Neural crest cell (in vitro differentiated cells): Measurements from ENCODE around the gene MICAL3. TPM values are rescaled to one million over a fixed set of nuclear protein-coding genes. Genes with fewer than 3 reads are reported as not detected.

Experiments
- DNase-seq: peaks from one replicate; pipeline ENCODE4 v3.0.0; 2021; ENCODE audit warnings: low read depth, mixed read lengths, low spot score
- H3K27ac Mint-ChIP-seq: one replicate; pipeline ENCODE4 v1.8.0; 2021; ENCODE audit warnings: mild to moderate bottlenecking, mixed read lengths; ENCODE audit not compliant: unreplicated experiment
- H3K27me3 Mint-ChIP-seq: 2 replicates; pipeline ENCODE4 v1.8.0; 2021; ENCODE audit warnings: low read depth, mild to moderate bottlenecking, mixed read lengths
- H3K36me3 Mint-ChIP-seq: 2 replicates; pipeline ENCODE4 v1.8.0; 2021; ENCODE audit warnings: low read depth, mild to moderate bottlenecking, mixed read lengths
- H3K4me1 Mint-ChIP-seq: 2 replicates; pipeline ENCODE4 v1.8.0; 2021; ENCODE audit warnings: mixed read lengths
- H3K4me3 Mint-ChIP-seq: one replicate; pipeline ENCODE4 v1.8.0; 2021; ENCODE audit warnings: mild to moderate bottlenecking, mixed read lengths
- H3K9me3 Mint-ChIP-seq: 2 replicates; pipeline ENCODE4 v1.8.0; 2021; ENCODE audit warnings: mixed read lengths
- total RNA-seq: library from RNA; stranded (reverse); gene quantifications from 2 replicates; pipeline ENCODE4 v1.2.1, GENCODE V29; 2021
- TF ChIP-seq, protein P1 (sequence below): fragments of 200-600 bp; sonication (generic); conservative IDR thresholded peaks from 2 replicates; pipeline ENCODE4 v1.5.0; 2021; ENCODE audit warnings: antibody characterized with exemption, mild to moderate bottlenecking

Gene MICAL3
- total RNA-seq, 1 donor from 2014 or later: 84.5 TPM

GRCh38 chr22:17845790-17846189 is 178.6 kb downstream of the MICAL3 start:
- DNase-seq: no peak
- TF ChIP-seq, protein P1, sequence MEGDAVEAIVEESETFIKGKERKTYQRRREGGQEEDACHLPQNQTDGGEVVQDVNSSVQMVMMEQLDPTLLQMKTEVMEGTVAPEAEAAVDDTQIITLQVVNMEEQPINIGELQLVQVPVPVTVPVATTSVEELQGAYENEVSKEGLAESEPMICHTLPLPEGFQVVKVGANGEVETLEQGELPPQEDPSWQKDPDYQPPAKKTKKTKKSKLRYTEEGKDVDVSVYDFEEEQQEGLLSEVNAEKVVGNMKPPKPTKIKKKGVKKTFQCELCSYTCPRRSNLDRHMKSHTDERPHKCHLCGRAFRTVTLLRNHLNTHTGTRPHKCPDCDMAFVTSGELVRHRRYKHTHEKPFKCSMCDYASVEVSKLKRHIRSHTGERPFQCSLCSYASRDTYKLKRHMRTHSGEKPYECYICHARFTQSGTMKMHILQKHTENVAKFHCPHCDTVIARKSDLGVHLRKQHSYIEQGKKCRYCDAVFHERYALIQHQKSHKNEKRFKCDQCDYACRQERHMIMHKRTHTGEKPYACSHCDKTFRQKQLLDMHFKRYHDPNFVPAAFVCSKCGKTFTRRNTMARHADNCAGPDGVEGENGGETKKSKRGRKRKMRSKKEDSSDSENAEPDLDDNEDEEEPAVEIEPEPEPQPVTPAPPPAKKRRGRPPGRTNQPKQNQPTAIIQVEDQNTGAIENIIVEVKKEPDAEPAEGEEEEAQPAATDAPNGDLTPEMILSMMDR: no peak
- Mint-ChIP-seq H3K9me3 (no peaks in the 10 kb centered on the region), H3K4me1 (no peaks in the 10 kb centered on the region), H3K4me3 (no peak overlapping the region), H3K27ac (no peak overlapping the region), H3K27me3 (no peaks in the 10 kb centered on the region), H3K36me3 (peaks cover 3% of the 10 kb centered on the region)

GRCh38 chr22:17845327-17845726 is 179.0 kb downstream of the MICAL3 start:
- Mint-ChIP-seq H3K27ac (no peak overlapping the region), H3K4me1 (no peaks in the 10 kb centered on the region), H3K27me3 (no peaks in the 10 kb centered on the region), H3K4me3 (no peak overlapping the region), H3K36me3 (peaks cover 3% of the 10 kb centered on the region), H3K9me3 (no peaks in the 10 kb centered on the region)
- no peak for DNase-seq
- TF ChIP-seq, protein P1: no peak

GRCh38 chr22:17844150-17844549 is 180.2 kb downstream of the MICAL3 start:
- Mint-ChIP-seq H3K4me1 (no peaks in the 10 kb centered on the region), H3K27ac (no peak overlapping the region)

DNA sequence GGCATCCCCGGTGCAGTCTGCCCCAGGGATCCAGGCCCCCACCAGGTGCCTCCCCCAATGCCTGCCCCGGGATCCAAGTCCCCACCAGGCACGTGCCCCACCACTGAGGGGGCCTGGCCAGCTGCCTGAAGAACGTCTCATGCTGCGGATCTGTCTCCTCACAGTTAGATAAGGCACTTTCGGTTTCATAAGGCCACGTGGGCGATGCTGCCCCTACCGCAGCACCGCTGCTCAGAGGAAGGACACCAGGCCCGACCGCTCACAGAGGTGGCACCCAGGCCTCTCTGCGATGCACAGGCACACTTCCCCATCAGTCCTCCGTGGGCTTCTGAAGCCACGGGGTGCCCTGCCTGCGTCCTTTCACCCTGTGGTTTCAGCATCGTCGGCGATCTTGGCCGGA is 182.0 kb downstream of the MICAL3 start:
- Mint-ChIP-seq H3K36me3 (peaks cover 3% of the 10 kb centered on the region), H3K4me1 (no peaks in the 10 kb centered on the region), H3K9me3 (no peaks in the 10 kb centered on the region), H3K4me3 (no peak overlapping the region), H3K27ac (peak overlapping the region; percentile 62), H3K27me3 (no peaks in the 10 kb centered on the region)
- DNase-seq: no peak
- TF ChIP-seq, protein P1: no peak

More at GRCh38 chr22:17844150-17844549, 180.2 kb downstream of the MICAL3 start:
- Mint-ChIP-seq H3K27me3 (no peaks in the 10 kb centered on the region), H3K9me3 (no peaks in the 10 kb centered on the region), H3K4me3 (no peak overlapping the region), H3K36me3 (peaks cover 3% of the 10 kb centered on the region)
- DNase-seq: no peak
- TF ChIP-seq, protein P1: no peak

DNA sequence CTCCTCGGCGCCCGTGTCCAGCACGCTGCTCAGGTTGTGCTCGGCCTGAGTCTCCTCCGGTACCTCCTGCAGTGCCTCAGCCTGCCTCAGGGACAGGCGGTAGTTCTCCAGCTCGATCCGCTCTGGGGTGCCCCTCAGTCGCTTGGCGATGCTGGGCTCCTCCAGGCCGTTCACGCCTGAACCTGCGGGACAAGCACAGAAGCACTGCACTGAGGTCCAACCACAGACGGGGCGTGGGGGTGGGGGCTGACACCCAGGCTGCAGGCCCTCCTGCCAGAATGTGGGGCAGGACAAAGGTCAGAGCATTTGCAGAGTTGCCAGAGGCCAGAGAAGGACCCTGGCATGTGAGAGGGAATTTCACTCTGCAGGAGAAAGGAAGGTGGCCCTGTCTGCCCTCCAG is 182.5 kb downstream of the MICAL3 start:
- H3K4me1 Mint-ChIP-seq: no peaks in the 10 kb centered on the region
- no peak for DNase-seq
- H3K27ac Mint-ChIP-seq: no peak overlapping the region
- H3K27me3 Mint-ChIP-seq: no peaks in the 10 kb centered on the region
- no peak overlapping the region for H3K4me3 Mint-ChIP-seq
- no peaks in the 10 kb centered on the region for H3K9me3 Mint-ChIP-seq
- H3K36me3 Mint-ChIP-seq: peaks cover 3% of the 10 kb centered on the region
- TF ChIP-seq, protein P1: no peak
